ENCODE data around the gene SPDEF.

GRCh38 chr6:34544776-34545471 lies 11.2 kb downstream of the SPDEF start:
- no peak for TF ChIP-seq POLR2AphosphoS5 (IDR thresholded peaks at IDR 0.05; ENCODE audit: borderline replicate concordance, low read depth, low read length)
- no peak for TF ChIP-seq EZH2 (IDR thresholded peaks at IDR 0.05)
- TF ChIP-seq FOXP2 (optimal IDR thresholded peaks at IDR 0.05; ENCODE audit: control extremely low read depth, extremely low read length, insufficient read depth): no peak
